Osteocyte (in vitro differentiated cells): ENCODE results near the gene GLE1. TPM values are rescaled to one million over a fixed set of nuclear protein-coding genes. Genes with fewer than 3 reads are reported as not detected.

Source experiments
- DNase-seq: peaks from one replicate; pipeline ENCODE4 v3.0.0; 2021; ENCODE audit warnings: mixed read lengths; ENCODE audit not compliant: unreplicated experiment; ENCODE audit errors: extremely low spot score
- H3K27ac Mint-ChIP-seq: one replicate; pipeline ENCODE4 v1.8.0; 2021; ENCODE audit warnings: mild to moderate bottlenecking, mixed read lengths; ENCODE audit not compliant: unreplicated experiment
- H3K27me3 Mint-ChIP-seq: one replicate; pipeline ENCODE4 v1.8.0; 2021; ENCODE audit warnings: mixed read lengths; ENCODE audit not compliant: unreplicated experiment
- H3K36me3 Mint-ChIP-seq: one replicate; pipeline ENCODE4 v1.8.0; 2021; ENCODE audit warnings: mixed read lengths; ENCODE audit not compliant: unreplicated experiment
- H3K4me1 Mint-ChIP-seq: one replicate; pipeline ENCODE4 v1.8.0; 2021; ENCODE audit warnings: mixed read lengths; ENCODE audit not compliant: unreplicated experiment
- H3K4me3 Mint-ChIP-seq: one replicate; pipeline ENCODE4 v1.8.0; 2021; ENCODE audit warnings: mild to moderate bottlenecking, moderate library complexity, mixed read lengths; ENCODE audit not compliant: unreplicated experiment
- H3K9me3 Mint-ChIP-seq: one replicate; pipeline ENCODE4 v1.8.0; 2021; ENCODE audit warnings: mixed read lengths; ENCODE audit not compliant: unreplicated experiment
- CTCF ChIP-seq: fragments of 200-600 bp; sonication (generic); IDR thresholded peaks from 2 replicates; pipeline ENCODE4 v1.5.0; 2021; ENCODE audit warnings: antibody characterized with exemption, mild to moderate bottlenecking, moderate library complexity
- total RNA-seq: library from RNA; stranded (reverse); gene quantifications from 2 replicates; pipeline ENCODE4 v1.2.1, GENCODE V29; 2021

GLE1 gene
- total RNA-seq, 1 donor from 2014 or later = 17.2 TPM

- DNase-seq = no peak
- Mint-ChIP-seq H3K9me3 (no peaks in the 10 kb centered on the region), H3K27me3 (no peaks in the 10 kb centered on the region), H3K4me3 (no peak overlapping the region), H3K27ac (no peak overlapping the region), H3K4me1 (peaks cover 3% of the 10 kb centered on the region), H3K36me3 (peaks cover 37% of the 10 kb centered on the region)
- no peak for TF ChIP-seq CTCF
Observed at GRCh38 chr9:128568470-128569078, 64.1 kb downstream of the GLE1 start.

GRCh38 chr9:128575469-128575868 lies 71.0 kb downstream of the GLE1 start:
- peak overlapping the region; percentile 69 for H3K27ac Mint-ChIP-seq
- no peaks in the 10 kb centered on the region for H3K9me3 Mint-ChIP-seq
- no peaks in the 10 kb centered on the region for H3K27me3 Mint-ChIP-seq
- H3K4me3 Mint-ChIP-seq = no peak overlapping the region
- TF ChIP-seq CTCF = no peak
- DNase-seq = no peak
- peaks cover 60% of the 10 kb centered on the region for H3K36me3 Mint-ChIP-seq
- H3K4me1 Mint-ChIP-seq = peaks cover 16% of the 10 kb centered on the region

GRCh38 chr9:128575916-128576315 lies 71.4 kb downstream of the GLE1 start:
- peaks cover 16% of the 10 kb centered on the region for H3K4me1 Mint-ChIP-seq
- no peak for TF ChIP-seq CTCF
- H3K4me3 Mint-ChIP-seq = no peak overlapping the region
- H3K36me3 Mint-ChIP-seq = peaks cover 65% of the 10 kb centered on the region
- H3K9me3 Mint-ChIP-seq = no peaks in the 10 kb centered on the region
- no peak for DNase-seq
- H3K27me3 Mint-ChIP-seq = no peaks in the 10 kb centered on the region
- peak overlapping the region; percentile 69 for H3K27ac Mint-ChIP-seq

- no peak for DNase-seq
- H3K36me3 Mint-ChIP-seq = peaks cover 71% of the 10 kb centered on the region
- H3K4me1 Mint-ChIP-seq = peaks cover 16% of the 10 kb centered on the region
- H3K4me3 Mint-ChIP-seq = no peak overlapping the region
- TF ChIP-seq CTCF = no peak
- no peaks in the 10 kb centered on the region for H3K9me3 Mint-ChIP-seq
- H3K27ac Mint-ChIP-seq = no peak overlapping the region
- no peaks in the 10 kb centered on the region for H3K27me3 Mint-ChIP-seq
Observed at GRCh38 chr9:128577206-128577605, 72.7 kb downstream of the GLE1 start.

GRCh38 chr9:128579194-128579593 lies 74.7 kb downstream of the GLE1 start:
- Mint-ChIP-seq H3K27me3 (no peaks in the 10 kb centered on the region), H3K9me3 (no peaks in the 10 kb centered on the region), H3K4me1 (peaks cover 16% of the 10 kb centered on the region), H3K4me3 (no peak overlapping the region), H3K36me3 (peaks cover 83% of the 10 kb centered on the region), H3K27ac (no peak overlapping the region)
- no peak for TF ChIP-seq CTCF
- DNase-seq = no peak
